ENCODE results near the gene AP4B1.

The AP4B1 gene

DNA sequence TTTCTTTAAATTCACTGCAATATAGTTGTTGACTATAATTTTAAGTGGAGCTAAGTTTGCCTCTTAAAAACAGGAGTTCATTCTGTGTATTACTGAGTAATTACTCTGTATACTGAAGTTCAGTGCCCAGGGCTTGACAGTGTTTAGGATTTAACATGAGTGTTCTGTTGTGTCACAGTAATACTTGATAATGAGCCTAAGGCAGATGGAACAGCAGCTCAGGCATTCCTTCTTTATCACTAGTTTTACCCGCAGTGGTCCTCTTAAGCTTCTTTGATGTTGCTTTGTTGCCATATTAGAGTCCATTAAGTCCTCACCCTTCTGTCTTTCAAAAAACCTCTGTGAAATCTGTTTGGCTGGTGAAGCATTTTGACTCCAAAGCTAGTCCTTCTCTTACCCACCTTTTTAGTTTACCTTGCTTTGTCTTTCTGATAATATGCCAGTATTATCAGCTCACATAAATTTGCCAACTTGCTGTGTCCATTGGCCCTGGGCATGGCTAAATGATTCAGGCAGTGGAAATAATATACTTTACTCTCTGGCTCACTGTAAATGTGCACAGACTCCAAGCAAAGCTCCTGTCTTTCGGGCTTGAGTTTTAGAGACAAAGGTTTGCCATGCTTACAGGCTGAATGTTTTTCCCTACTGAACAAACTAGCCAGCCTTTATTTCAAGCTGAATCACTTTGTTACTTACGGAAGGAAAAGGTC is 42.2 kb upstream of the AP4B1 start:
- TF ChIP-seq CTCF (IDR thresholded peaks at IDR 0.05; ENCODE audit: low read length), result no peak
- no peak for TF ChIP-seq EZH2 (optimal IDR thresholded peaks at IDR 0.05; ENCODE audit: low read depth, low read length)
- TF ChIP-seq EZH2phosphoT487 (IDR thresholded peaks at IDR 0.05; ENCODE audit: low read length), result no peak
- peak overlapping the region; percentile 69 for H3K27ac ChIP-seq (ENCODE audit: low read length)
- no peaks in the 10 kb centered on the region for H3K9me2 ChIP-seq (replicated peaks; ENCODE audit: insufficient read depth, low read length)
- H3K79me2 ChIP-seq (ENCODE audit: low read length), result peaks cover 94% of the 10 kb centered on the region
- H4K20me1 ChIP-seq (ENCODE audit: insufficient read depth, low read length), result no peaks in the 10 kb centered on the region
- H3K4me1 ChIP-seq (ENCODE audit: low read length), result peaks cover 33% of the 10 kb centered on the region; the same call in 1 of the 2 replicates
- H3K36me3 ChIP-seq (replicated peaks; ENCODE audit: insufficient read depth, low read length), result no peaks in the 10 kb centered on the region
- no peak for DNase-seq
- H3K9ac ChIP-seq (ENCODE audit: low read length), result peak overlapping the region; percentile 37; the same call in 1 of the 2 replicates
- no peaks in the 10 kb centered on the region for H3K27me3 ChIP-seq (replicated peaks; ENCODE audit: insufficient read depth, low read length)
- no peak overlapping the region for H2AFZ ChIP-seq (ENCODE audit: low read length)
- H3F3A ChIP-seq (ENCODE audit: insufficient read depth, low read length), result peaks cover 34% of the 10 kb centered on the region
- peak overlapping the region; percentile 77 for H3K4me2 ChIP-seq (ENCODE audit: low read depth, low read length)
- peak overlapping the region; percentile 36 for H3K4me3 ChIP-seq (ENCODE audit: low read length)
- H3K9me3 ChIP-seq (replicated peaks; ENCODE audit: insufficient read depth, low read length), result no peaks in the 10 kb centered on the region

GRCh38 chr1:113946112-113946511 is 41.5 kb upstream of the AP4B1 start:
- TF ChIP-seq EZH2 (optimal IDR thresholded peaks at IDR 0.05; ENCODE audit: low read depth, low read length) (no peak), EZH2phosphoT487 (IDR thresholded peaks at IDR 0.05; ENCODE audit: low read length) (no peak), CTCF (IDR thresholded peaks at IDR 0.05; ENCODE audit: low read length) (no peak)
- no peaks in the 10 kb centered on the region for H3K9me2 ChIP-seq (replicated peaks; ENCODE audit: insufficient read depth, low read length)
- H3K27me3 ChIP-seq (replicated peaks; ENCODE audit: insufficient read depth, low read length), result no peaks in the 10 kb centered on the region
- no peaks in the 10 kb centered on the region for H3K9me3 ChIP-seq (replicated peaks; ENCODE audit: insufficient read depth, low read length)
- H3K79me2 ChIP-seq (ENCODE audit: low read length), result peaks cover 87% of the 10 kb centered on the region
- H3K4me3 ChIP-seq (ENCODE audit: low read length), result peak overlapping the region; percentile 36; the same call in 1 of the 2 replicates
- H3F3A ChIP-seq (ENCODE audit: insufficient read depth, low read length), result peaks cover 38% of the 10 kb centered on the region
- no peak overlapping the region for H2AFZ ChIP-seq (ENCODE audit: low read length)
- peak overlapping the region; percentile 37; the same call in 1 of the 2 replicates for H3K9ac ChIP-seq (ENCODE audit: low read length)
- DNase-seq, result peak; percentile 79
- no peaks in the 10 kb centered on the region for H3K36me3 ChIP-seq (replicated peaks; ENCODE audit: insufficient read depth, low read length)
- peaks cover 37% of the 10 kb centered on the region for H3K4me1 ChIP-seq (ENCODE audit: low read length)
- H3K27ac ChIP-seq (ENCODE audit: low read length), result peak overlapping the region; percentile 69
- H4K20me1 ChIP-seq (ENCODE audit: insufficient read depth, low read length), result no peaks in the 10 kb centered on the region
- H3K4me2 ChIP-seq (ENCODE audit: low read depth, low read length), result peak overlapping the region; percentile 77; the same call in 1 of the 2 replicates

GRCh38 chr1:113945329-113945728 is 40.7 kb upstream of the AP4B1 start:
- Histone ChIP-seq H3K9me3 (replicated peaks; ENCODE audit: insufficient read depth, low read length) (no peaks in the 10 kb centered on the region), H3K36me3 (replicated peaks; ENCODE audit: insufficient read depth, low read length) (no peaks in the 10 kb centered on the region), H2AFZ (ENCODE audit: low read length) (no peak overlapping the region), H3K4me2 (ENCODE audit: low read depth, low read length) (peak overlapping the region; percentile 77; the same call in 1 of the 2 replicates), H4K20me1 (ENCODE audit: insufficient read depth, low read length) (no peaks in the 10 kb centered on the region), H3K79me2 (ENCODE audit: low read length) (peaks cover 79% of the 10 kb centered on the region), H3K4me3 (ENCODE audit: low read length) (no peak overlapping the region), H3F3A (ENCODE audit: insufficient read depth, low read length) (peaks cover 46% of the 10 kb centered on the region), H3K9ac (ENCODE audit: low read length) (no peak overlapping the region), H3K4me1 (ENCODE audit: low read length) (peaks cover 41% of the 10 kb centered on the region), H3K27me3 (replicated peaks; ENCODE audit: insufficient read depth, low read length) (no peaks in the 10 kb centered on the region), H3K27ac (ENCODE audit: low read length) (peak overlapping the region; percentile 69; the same call in 1 of the 2 replicates), H3K9me2 (replicated peaks; ENCODE audit: insufficient read depth, low read length) (no peaks in the 10 kb centered on the region)
- TF ChIP-seq EZH2 (optimal IDR thresholded peaks at IDR 0.05; ENCODE audit: low read depth, low read length) (no peak), EZH2phosphoT487 (IDR thresholded peaks at IDR 0.05; ENCODE audit: low read length) (no peak), CTCF (IDR thresholded peaks at IDR 0.05; ENCODE audit: low read length) (no peak)
- no peak for DNase-seq
